Measurements from ENCODE around the gene TNF.

- TF ChIP-seq ZNF274 (IDR thresholded peaks at IDR 0.05; ENCODE audit: low read depth, low read length), result no peak
- no peak for TF ChIP-seq YY1 (IDR thresholded peaks at IDR 0.05; ENCODE audit: insufficient read depth, insufficient read length)
Measured at GRCh38 chr6:31585491-31585890, 10.1 kb downstream of the TNF start.
